C4-2B (cell line): ENCODE results near the gene GIPR.
A peak's percentile ranks its signal among the peaks of the same experiment; 100 is the strongest.

Source experiments
- H3K27ac ChIP-seq: fragments of 450-650 bp; 2 replicates; pipeline ENCODE4 v1.5.1; 2017
- ZFX ChIP-seq: fragments of 450-650 bp; IDR thresholded peaks from 2 replicates; pipeline ENCODE4 v1.6.1; 2017
- TF ChIP-seq, protein P1 (sequence below): fragments of 450-650 bp; conservative IDR thresholded peaks from 2 replicates; pipeline ENCODE4 v1.5.1; 2017; ENCODE audit warnings: mild to moderate bottlenecking

The GIPR gene

DNA sequence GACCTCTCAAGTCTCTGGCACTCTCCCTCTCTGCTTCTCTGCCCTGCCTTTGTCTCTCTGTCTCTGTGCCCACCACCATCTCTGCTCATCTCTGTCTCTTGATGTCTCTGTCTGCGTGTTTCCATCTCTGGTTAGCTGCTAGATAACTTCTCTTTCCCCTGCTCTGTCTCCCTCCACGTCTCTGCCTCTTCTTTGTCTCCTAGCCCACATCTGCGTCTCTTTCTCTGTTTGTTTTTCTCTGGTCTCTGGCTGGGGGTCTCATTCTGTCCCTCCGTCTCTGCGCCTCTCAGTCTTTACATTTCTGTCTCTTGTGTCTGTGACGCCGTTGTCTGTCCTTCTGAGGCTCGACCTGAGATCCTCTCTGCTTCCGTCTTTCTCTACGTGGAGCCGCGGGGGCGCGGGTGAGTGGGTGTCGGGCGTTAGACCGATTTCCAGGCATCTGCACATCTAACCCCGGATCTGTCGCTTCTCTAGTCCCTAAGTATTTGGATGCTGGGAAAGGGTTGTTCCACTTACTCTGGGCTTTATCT lies 386 bp downstream of the GIPR start:
- H3K27ac ChIP-seq = no peak overlapping the region

DNA sequence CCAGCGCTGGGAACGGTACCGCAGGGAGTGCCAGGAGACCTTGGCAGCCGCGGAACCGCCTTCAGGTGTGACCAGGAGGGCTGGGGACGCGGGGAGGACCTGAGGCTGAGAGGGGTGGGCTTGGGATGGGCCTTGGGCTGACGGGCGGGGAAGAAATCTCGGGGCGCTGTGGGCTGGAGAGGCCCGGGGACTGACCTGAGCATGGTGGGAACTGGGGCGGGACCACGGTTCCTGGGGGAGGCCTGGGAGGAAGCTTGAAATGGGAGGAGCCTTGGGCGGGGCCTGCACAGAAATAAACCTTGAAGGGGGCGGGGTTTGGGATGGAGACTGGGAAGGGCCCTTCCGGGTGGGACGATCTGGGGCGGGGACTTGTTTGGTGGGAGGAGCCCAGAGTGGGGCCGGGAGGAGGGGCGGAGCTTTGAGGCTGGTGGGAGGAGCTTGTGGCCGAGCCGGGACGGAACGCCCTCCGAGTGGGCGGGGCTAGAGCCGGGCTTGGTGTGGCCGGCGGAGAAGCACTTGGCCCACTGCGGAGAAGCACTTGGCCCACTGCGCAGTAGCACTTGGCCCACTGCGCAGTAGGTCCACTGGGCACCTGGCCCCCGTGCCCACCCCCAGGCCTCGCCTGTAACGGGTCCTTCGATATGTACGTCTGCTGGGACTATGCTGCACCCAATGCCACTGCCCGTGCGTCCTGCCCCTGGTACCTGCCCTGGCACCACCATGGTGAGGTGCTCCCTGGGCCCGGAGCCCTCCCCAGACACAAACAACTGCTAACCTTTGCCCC lies 2.8 kb downstream of the GIPR start:
- H3K27ac ChIP-seq = no peak overlapping the region
- TF ChIP-seq, protein P1, sequence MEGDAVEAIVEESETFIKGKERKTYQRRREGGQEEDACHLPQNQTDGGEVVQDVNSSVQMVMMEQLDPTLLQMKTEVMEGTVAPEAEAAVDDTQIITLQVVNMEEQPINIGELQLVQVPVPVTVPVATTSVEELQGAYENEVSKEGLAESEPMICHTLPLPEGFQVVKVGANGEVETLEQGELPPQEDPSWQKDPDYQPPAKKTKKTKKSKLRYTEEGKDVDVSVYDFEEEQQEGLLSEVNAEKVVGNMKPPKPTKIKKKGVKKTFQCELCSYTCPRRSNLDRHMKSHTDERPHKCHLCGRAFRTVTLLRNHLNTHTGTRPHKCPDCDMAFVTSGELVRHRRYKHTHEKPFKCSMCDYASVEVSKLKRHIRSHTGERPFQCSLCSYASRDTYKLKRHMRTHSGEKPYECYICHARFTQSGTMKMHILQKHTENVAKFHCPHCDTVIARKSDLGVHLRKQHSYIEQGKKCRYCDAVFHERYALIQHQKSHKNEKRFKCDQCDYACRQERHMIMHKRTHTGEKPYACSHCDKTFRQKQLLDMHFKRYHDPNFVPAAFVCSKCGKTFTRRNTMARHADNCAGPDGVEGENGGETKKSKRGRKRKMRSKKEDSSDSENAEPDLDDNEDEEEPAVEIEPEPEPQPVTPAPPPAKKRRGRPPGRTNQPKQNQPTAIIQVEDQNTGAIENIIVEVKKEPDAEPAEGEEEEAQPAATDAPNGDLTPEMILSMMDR = no peak
- no peak for TF ChIP-seq ZFX

More for the DNA sequence above, 386 bp downstream of the GIPR start:
- TF ChIP-seq, protein P1 = no peak
- no peak for TF ChIP-seq ZFX

DNA sequence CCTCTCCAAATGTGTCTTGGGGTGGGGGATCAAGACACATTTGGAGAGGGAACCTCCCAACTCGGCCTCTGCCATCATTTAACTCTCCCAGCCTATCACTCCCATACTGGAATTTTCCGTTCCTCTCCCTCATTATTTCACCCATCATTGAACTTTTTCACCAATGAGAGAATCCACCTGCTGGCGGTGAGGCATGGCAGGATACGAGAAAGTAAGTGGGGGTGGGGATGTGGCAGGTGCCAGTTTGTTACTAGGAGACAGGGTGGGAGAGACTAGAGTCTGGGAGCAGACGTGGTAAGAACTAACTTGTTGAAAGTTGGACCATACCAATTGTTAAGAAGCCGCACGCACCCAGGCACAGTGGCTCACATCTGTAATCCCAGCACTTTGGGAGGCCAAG lies 6.9 kb downstream of the GIPR start:
- no peak for TF ChIP-seq ZFX
- TF ChIP-seq, protein P1 = no peak
- H3K27ac ChIP-seq = no peak overlapping the region

DNA sequence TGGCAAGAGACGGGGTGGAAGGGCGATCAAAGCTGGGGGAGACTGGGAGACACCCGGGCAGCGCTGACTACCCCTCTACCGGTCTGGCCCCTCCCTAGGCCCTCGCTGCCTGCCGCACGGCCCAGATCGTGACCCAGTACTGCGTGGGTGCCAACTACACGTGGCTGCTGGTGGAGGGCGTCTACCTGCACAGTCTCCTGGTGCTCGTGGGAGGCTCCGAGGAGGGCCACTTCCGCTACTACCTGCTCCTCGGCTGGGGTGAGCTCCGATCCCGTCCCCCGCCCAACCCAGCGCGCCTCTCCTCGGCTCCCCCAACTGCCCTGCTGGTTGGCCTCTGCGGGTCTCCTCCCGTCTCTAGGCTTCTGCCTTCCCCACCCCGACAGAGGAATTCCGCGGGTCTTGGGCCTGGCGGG lies 8.8 kb downstream of the GIPR start:
- no peak overlapping the region for H3K27ac ChIP-seq

DNA sequence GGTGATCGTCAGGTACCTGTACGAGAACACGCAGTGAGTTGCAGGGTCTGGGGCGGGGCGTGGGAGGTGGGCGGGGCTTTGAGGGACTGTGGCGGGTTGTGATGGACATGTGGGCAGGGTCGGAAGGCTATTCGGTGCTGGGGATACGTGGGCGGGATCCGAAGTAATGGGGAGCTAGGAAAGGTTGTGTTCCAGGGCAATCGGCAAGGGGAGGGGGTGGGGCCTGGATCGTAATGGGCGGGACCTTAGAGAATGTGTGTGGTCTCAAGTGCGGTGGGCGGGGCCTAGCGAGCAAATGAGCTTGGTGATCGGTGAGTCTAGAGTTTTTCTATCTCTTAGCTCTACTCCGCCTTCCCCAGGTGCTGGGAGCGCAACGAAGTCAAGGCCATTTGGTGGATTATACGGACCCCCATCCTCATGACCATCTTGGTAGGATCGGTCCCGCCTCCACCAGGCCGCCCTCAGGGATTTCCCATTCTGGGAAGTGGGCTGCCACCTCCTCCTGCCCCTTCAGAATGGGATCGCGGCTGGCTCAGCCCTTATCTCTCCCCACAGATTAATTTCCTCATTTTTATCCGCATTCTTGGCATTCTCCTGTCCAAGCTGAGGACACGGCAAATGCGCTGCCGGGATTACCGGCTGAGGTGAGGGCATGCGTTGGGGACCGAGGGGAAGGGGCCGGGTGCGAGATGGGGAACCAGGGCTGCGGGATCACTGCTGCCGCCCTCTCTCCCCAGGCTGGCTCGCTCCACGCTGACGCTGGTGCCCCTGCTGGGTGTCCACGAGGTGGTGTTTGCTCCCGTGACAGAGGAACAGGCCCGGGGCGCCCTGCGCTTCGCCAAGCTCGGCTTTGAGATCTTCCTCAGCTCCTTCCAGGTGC lies 9.6 kb downstream of the GIPR start:
- H3K27ac ChIP-seq = no peak overlapping the region
- TF ChIP-seq, protein P1 = no peak; the same call in 1 of the 2 replicates
- no peak for TF ChIP-seq ZFX

More for the DNA sequence above, 8.8 kb downstream of the GIPR start:
- TF ChIP-seq, protein P1 = no peak
- TF ChIP-seq ZFX = no peak

DNA sequence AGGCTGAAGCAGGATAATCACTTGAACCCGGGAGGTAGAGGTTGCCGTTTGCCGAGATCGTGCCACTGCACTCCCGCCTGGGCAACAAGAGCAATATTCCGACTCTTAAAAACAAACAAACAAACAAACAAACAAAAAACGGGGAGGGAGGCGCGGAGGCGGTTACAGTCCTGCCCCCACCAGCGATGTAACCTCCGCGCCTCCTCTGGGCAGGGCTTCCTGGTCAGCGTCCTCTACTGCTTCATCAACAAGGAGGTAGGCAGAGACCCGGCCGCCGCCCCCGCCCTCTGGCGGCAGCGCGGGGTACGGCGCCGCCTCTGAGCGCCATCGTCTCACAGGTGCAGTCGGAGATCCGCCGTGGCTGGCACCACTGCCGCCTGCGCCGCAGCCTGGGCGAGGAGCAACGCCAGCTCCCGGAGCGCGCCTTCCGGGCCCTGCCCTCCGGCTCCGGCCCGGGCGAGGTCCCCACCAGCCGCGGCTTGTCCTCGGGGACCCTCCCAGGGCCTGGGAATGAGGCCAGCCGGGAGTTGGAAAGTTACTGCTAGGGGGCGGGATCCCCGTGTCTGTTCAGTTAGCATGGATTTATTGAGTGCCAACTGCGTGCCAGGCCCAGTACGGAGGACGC lies 13.5 kb downstream of the GIPR start:
- no peak for TF ChIP-seq ZFX
- TF ChIP-seq, protein P1 = peak; percentile 90
- peak overlapping the region; percentile 55 for H3K27ac ChIP-seq
